Middle frontal gyrus (tissue), 1 donor: ENCODE results near the gene LPO.

Source experiments
- DNase-seq: peaks from one replicate; pipeline ENCODE4 v3.0.0-alpha.2; 2015; ENCODE audit warnings: low spot score; ENCODE audit errors: extremely low spot score

The LPO gene

DNA sequence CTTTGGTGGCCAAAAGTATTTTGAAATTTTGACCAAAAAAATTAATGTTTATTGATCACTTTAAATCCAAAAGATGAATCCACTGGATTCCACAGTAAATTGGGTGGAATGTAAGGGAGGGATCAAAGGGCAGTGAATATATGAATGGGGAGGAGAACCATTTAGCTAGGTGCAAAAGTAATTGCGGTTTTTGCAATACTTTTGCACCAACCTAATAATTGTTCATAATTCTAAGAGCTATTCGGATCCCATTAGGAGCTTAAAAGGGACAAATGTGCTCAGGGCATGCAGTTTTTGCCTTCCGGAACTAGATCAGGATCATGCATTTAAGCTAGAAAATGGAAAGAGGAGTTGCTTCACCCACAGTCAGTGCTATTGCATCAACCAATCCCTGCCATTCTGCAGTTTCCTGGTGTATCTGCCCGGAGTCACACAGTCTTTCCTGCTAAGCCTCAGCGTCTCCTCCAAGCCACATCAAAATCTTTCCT lies at the start of gene LPO:
LPO (plus strand) TSS at position 438 of the 488 bp plus-strand sequence. CDS start 4,396 bp downstream, outside the sequence.
- no peak for DNase-seq

DNA sequence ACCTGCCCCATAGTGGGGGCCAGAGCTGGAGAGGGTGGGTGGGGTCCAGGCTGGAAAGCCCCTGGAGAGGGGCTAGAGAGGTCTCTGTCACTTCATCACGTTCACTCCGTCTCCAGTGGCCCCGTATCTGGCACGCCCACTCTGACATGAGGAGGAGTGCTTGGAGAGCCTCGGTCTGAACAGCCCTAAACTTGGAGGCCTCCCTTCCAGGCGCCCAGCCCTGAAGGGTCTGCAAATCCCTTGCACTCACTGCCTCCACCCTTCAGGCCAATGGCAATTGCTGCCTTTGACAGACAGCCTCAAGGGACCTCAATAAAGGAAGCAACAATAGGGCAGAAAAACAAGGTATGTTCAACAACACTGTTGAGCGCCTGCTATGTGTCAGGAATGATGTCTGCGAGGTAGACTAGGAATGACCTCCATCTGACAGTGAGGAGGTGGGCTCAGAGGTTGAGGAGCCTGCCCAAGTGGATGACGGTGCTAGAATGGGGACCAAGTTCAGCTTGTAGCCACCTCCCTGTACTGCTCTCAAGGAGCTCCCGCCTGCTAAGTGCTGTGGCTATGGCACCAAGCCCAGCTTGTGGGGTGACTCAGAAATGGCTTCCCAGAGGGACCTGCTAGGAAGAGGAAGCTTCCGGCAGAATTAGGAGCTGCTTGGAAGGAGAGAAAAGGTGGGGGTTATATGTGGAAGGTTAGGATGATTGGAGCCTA lies 48.8 kb upstream of the LPO start:
- peak; percentile 24 for DNase-seq

DNA sequence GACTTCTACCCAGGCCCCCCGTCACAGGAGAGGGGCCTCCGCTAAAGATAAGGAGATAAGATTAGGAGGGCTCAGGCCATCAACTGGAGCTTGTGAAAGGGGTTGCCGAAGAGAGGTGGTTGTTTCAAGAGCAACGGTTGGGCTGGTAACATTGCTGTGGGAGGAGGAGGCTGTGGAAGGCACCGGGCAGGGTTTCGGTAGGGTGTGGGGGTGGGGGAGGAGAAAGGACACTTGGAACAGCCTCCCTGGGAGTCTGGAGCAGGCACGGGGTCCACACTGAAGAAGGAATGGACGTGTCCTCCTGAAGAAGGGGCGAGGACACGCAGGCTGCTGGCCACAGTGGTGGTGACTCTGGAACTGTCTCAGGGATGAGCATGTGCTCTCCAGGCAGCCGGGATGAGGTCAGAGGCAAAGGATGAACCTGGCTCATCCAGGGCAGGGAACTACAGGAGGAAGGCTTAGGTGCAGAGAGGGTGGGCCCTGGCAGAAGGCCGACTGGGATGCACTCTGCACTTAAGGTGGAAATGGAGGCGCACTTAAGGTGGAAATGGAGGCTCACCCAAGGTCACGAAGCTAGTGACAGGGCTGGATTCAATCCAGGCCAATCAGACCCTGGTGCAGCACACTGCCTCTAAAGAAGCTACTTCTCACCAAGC lies 47.0 kb upstream of the LPO start:
- no peak for DNase-seq

DNA sequence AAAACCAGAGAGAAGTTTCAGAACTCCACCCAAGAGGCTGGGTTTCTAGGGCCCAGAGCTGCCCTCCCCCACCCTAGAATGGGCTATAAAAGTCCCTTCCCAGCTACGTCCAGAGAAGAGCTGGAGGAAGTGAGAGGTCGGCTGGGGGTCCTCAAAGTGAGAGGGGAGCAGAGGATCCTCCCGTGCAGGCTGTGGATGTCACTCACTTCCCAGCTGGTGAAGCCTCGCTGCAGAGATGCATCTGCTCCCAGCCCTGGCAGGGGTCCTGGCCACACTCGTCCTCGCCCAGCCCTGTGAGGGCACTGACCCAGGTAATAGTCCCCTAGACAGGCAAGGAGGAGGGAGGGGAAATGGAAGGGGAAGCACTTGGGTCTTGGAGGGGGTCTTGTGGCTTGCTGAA lies 45.8 kb upstream of the LPO start, which contains the start of gene EPX:
EPX (plus strand) TSS at position 115 of the 400 bp plus-strand sequence; CDS start at position 236, 121 bp downstream.
- DNase-seq, result no peak

DNA sequence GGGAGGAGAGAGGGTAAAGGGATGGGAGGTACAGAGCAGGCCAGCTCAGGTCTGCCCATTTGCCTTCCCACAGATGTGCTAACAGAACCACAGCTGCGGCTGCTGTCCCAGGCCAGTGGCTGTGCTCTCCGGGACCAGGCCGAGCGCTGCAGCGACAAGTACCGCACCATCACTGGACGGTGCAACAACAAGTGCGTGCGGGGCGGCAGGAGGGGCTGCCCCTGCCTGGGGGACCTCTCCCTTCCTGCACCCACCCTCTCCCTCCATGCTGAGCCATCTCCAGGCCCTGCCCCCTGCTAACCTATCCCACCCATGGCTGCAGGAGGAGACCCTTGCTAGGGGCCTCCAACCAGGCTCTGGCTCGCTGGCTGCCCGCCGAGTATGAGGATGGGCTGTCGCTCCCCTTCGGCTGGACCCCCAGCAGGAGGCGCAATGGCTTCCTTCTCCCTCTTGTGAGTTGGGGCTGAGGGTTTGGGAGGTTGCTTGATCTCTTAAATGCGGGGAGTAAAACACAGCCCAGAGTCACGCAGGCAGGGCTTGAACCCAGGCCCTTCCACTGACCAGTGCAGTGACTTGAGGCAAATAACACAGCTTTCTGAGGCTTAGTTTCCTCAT lies 44.6 kb upstream of the LPO start:
- DNase-seq, result no peak

DNA sequence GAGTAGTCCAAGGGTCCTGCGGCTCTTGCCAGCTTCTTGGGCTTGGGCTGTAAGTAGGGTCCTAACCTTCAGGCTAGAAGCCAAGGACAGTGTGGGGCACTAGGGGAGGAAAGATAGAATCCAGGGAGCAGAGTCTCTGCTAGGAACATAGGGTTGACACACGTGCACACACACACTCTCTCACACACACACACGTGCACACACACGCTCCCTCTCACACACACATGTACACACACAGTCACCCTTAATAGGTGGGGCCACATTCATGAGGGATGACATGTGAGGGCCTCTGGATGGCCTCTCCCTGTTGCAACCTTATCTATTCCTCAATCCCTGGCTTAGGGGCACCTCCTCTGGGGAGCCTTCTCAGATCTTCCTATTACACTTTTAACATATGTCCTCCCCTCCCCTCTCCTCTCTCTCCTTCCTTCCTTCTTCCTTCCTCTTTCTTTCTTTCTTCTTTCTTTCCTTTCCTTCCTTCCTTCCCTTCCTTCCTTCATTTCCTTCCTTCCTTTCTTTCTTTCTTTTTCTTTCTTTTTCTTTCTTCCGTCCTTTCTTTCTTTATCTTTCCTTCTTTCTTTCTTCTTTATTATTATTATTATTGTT lies 42.8 kb upstream of the LPO start:
- DNase-seq, result no peak

DNA sequence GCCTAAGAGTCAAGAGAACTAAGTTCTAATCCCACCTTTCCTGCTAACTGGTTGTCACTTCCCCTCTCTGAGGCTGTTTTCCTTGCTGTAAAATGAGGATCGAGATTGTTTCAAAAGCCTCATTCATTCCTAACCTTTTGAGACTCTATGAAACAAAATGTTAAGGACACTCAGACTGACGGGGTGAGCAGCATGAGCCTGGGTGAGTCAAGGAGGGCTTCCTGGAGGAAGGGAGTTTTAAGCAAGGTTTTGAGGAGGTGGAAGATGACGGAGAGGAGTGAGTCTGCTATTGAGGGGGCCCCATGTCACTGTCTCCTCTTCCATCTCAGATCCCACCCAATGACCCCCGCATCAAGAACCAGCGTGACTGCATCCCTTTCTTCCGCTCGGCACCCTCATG lies 41.8 kb upstream of the LPO start:
- no peak for DNase-seq

DNA sequence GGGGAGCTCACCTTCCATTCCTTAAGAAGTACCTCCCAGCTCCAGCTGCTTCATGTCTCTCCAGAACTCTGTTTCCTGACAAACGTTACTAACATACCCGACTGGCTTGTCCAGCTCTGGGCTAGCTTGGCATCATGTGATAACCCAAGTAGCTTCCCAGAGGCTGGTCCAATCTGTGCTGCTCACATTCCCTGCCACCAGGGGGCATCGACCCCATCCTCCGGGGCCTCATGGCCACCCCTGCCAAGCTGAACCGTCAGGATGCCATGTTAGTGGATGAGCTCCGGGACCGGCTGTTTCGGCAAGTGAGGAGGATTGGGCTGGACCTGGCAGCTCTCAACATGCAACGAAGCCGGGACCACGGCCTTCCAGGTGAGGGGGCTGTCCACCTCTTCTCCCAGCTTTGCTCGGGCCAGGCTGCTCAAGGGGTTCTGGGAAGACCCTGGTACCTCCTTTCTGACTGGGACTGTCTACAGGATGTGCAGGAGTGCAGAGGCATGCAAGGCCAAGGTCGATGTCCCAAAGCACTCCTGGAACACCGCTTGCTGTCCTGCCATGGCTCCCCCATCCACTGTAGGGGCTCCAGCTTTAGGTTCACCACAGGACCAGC lies 38.3 kb upstream of the LPO start:
- DNase-seq, result no peak

DNA sequence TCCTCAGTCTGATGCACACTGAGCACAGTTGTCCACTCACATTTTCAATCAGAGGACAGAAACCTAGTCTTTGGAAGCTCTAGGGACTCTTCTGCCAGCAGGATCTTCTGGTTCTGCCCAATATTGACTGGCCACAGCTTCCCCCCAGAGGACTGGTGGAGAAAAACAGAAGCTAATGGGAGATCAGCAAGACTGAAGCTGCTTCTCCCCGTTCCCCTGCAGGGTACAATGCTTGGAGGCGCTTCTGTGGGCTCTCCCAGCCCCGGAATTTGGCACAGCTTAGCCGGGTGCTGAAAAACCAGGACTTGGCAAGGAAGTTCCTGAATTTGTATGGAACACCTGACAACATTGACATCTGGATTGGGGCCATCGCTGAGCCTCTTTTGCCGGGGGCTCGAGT lies 35.5 kb upstream of the LPO start:
- no peak for DNase-seq

DNA sequence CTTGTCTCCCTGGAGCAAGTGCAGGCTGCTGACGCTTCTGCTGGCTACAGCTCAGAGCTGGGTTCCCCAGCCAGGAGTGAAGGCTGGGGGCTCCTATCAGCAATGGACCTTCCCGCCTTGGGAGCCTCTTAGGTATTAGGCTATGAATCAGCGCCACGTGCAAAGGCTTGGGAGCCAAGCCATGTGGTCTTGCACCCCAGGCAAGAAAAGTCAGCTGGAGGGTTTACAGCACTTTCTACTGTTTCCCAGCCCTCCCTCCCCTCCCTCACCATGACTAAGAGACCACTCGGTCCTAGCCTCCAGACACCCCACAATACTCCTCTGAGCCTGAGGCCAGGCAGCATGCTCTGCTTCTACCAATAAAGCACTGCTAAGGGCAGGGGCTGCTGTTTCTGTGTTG lies 33.6 kb upstream of the LPO start:
- no peak for DNase-seq

DNA sequence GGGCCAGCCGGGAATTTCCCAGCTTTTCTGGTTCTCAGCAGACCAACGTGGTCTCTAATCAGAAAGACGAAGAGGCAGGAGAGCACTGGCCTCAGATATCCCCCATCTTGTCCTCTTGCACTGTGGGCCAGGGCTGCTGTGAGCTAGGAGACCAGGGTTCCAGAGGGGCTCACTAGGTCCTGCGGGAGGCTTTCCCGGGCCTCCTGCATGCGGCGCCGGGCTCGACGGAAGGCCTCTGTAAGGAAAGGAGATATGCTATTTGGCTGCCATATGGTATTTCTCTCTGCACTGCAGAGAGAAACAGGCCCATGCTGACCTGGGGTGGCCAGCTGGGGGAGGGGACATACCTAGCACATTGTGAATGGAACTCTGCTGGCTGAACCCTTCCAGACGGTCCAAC lies 32.4 kb upstream of the LPO start:
- no peak for DNase-seq

DNA sequence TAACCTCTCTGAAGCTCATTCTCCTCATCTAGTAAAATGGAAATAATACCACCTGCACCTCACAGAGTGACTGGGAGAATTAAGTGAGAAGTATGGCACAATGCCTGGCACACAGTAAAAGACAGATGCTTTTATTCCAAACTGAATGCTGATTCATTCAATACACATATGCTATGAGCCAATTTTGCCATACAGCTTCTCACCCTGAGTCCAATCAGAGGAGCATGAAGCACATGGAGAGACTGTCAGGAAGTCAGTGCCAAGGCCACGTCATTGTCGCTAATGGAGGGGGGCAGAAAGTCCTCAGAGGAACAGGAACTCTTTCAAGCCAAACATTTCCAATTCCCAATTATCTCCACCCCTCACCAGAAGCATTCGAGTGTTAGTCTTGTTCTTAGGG lies 30.9 kb upstream of the LPO start:
- DNase-seq, result no peak

DNA sequence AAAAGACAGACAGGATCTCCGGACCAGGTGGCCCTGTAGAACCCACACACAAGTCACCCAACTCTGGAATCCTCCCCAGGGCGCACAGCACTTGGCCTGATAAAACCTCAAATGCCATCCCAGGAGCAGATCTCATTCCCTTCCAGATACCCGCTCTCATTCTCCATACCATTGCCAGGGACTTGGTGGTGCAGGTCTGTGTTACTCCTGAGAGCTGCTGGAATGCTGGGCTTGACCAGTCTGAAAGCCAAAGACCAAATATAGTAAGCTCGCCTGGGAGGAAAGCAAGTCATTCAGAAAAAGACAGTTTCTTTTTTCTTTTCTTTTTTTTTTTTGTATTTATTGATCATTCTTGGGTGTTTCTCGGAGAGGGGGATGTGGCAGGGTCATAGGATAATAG lies 30.0 kb upstream of the LPO start:
- no peak for DNase-seq

DNA sequence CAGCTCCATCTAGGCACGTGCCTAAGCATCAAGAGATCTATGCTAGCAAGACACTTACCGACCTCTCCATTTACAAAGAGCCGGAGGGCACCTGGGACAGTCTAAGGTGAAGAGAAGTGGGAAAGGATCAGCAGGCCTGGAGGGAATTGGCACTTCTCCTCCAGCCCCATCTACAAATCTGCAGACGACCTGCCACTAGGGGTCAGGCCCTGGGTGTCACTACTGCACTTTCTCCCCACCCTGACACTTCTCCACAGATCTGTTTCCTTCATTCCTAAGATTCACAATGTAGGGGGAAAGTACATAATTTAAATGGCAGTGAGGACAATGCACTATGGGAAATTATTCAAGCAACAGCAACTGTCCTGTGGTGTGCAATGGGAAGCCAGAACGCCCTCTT lies 27.5 kb upstream of the LPO start:
- no peak for DNase-seq

DNA sequence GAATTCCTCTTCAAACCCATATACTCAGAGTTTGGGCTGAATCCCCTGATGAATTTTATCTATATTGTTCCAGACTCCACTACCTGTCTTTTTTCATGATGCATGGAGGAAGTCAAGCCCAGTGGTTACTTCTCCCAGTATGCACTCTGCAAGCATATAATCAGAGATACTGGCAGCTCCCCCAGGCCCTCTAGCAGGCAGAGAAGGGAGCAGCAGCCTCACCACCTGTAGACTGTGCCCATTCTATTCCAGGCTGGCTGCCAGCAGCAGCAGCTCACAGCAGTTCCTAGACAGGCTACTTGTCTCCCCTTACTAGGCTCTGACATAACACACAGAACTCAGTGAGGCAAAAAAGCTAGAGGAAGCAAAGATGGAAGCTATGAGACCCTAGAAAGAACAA lies 22.7 kb upstream of the LPO start:
- DNase-seq, result no peak

DNA sequence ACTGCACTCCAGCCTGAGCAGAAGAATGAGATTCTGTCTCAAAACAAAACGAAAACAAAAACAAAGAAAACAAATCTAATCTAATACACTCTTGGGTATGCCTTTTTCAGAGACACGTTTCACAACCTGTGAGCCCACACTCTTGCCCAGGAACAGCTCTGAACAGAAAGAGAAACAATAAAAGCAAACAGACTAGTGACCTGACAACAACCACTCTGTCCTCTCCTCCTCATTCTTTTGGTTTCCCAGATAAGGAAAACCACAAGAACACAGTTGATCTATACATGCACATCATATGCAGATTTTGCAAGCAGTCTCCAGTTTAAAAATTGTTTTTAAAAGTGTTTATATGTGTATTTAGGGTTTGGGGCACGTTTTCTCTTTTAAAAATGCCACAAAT lies 20.6 kb upstream of the LPO start:
- DNase-seq, result no peak

DNA sequence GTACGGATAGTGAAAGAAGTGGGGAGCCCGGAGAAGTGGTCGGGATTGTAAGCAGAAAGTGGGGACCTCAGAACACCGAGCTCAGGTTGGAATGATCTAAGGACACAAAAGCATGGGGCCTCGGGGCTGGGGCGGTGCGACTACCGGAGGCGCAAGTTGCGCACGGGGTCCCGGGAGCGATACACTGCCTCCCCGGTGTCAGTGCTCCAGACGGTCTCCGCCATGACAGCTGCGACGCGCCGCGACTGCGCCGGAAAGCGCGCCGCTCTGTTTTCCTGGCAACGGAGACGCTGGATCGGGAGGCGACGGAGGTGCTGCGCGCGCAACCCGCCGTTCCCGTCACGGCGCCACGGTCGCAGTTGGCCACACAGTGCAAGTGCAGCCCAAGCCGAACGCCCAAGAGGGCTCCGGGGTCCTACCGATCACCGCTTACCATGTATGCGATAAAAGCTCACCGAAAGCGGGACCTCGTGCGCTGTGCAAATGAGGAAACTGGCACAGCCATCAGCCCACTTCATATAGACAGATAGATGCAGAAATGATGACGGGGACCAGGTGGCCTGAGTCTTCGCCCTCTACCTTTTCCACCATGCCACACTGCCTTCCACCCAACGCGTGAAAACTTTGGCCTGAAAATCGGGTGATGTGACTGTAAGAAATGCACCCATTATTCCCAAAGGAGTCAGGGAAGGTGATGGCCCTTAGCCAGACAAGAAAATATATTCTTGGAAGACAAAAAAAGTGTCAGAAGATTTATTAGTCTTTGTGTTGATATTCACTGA lies 19.2 kb upstream of the LPO start, which contains the start of gene MKS1:
MKS1 (minus strand) TSS at position 249 of the 782 bp plus-strand sequence; CDS start at position 224, 25 bp downstream.
- peak; percentile 90 for DNase-seq

DNA sequence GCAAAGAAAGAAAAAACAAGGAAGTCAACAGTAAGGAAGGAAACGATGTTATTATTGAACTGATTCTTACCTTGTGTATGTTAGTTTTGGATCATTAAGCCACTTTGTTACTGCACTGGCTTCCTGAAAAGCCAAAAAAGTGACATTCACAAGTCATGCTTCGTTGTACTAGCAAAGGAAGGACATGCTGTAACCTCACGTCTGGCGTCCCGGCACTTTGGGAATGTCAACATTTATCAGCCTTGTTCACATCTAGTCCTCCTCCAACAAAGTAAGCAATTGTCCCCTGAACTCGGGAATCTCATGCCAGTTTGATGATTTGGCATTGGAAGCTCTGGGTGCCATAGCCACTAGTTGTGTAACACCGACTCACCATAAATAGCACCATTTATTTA lies 18.6 kb upstream of the LPO start:
- no peak for DNase-seq

DNA sequence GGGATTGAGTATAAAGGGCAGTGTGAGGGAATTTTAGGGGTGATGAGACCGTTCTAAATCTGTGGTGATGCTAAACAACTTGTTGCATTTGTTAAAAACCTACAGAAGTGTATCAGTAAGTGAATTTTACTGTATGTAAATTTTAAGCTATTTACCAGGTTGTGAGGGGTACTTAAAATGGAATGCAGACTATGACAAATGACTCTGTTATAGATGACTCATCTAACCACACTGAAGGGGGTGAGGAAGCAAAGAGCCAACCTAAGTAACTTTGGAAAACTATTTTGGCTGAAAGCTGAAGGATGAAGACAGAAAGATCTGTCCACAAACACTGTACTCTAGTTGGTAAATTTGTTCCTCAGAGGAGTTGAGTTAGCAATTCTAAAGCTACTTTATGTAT lies 14.1 kb upstream of the LPO start:
- no peak for DNase-seq

DNA sequence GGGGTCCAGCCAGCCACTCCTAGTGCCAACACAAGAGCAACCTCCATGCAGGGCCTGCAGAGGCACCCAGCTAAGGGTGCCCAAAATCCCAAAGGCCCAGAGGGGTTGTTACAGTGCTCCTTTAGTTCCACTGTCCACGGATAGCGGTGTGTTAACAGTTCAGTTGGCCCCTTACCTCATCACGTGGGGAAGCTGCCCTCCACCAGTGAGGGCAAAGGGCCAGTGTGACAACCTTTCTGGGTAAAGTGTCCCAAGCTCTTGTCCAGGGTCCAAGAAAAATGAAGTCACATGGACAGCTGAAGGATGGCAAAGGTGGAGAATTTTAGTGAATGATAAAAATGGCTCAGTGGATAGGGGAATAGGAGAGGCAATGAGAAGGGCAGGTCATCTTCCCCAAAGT lies 10.7 kb upstream of the LPO start:
- no peak for DNase-seq

DNA sequence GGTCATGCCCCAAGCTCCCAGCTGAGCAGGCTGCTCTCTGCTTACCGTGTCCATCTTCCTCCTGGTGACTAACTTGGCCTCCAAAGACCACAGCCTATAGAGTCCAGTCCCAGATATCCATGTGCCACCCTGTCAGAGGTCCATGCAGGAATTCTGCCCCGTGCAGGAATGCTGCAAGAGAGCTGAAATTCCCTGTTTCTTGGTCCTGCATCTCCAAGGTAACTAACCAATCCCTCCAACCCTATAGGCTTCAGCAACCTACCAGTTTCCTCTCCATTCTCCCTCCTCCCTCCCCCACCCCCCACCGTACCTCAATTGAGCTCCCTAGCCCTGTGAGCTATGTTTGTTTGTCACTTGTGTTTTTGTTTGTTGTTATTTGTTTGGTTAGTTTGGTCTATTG lies 9.7 kb upstream of the LPO start:
- DNase-seq, result no peak
